ENCODE results near the gene GSTA4. TPM values are rescaled to one million over a fixed set of nuclear protein-coding genes. Genes with fewer than 3 reads are reported as not detected.

The GSTA4 gene
- total and polyA plus RNA-seq, 2 of the 13 experiments (the other 11 are each of a cell fraction or from before 2014, with no cell fraction given): 34.1 to 53.6 TPM

DNA sequence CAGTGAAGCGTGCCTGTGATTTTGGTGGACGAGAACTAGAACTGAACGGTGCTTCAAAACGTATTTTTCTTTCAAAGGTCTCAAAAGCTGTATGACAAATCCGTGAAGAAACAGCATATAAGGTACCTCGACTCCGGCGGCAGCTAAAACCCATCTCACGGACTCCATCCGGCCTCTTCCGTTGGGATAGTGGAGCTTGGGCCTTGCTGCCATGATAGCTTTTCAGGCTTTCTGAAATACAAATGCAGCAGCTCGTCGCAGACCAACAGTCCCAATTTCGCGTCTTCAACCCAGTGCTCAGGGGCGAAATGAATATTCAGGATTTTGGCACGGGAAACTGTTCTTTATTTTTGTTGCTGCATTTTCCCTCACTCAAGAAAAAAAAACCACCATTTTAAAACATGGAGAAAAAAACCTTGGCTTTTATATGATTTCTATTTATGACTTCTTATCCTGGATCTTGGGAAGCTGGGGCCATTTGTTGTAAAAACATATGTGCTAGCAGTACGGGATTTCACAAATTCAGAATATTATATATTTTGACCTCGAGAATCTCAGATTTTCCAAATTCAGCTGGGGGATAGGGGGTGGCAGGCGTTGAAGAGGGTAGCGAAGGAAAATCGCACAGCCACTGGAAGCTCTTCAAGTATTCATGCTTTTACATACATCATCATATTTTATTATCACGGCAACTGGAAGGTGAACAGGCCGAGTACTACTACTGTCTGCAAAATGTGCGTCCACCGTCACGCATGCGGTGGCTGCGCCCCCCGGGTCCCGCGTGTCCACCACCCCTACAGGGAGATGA lies 849 bp downstream of the GSTA4 start (continued):
- TF ChIP-seq ZNF558 (CRISPR knock-in tag; IDR thresholded peaks at IDR 0.05; ENCODE audit: borderline replicate concordance) (no peak), ZNF44 (CRISPR knock-in tag; IDR thresholded peaks at IDR 0.05) (no peak), ZNF343 (CRISPR knock-in tag; IDR thresholded peaks at IDR 0.05) (no peak), ZNF3 (CRISPR knock-in tag; IDR thresholded peaks at IDR 0.05) (no peak), PAWR (CRISPR knock-in tag; IDR thresholded peaks at IDR 0.05; ENCODE audit: borderline replicate concordance) (no peak; the same call in 1 of the 2 replicates), ZFP36 (IDR thresholded peaks at IDR 0.05; ENCODE audit: borderline replicate concordance, low read depth, low read length, partially characterized antibody) (no peak), NFKBIZ (CRISPR knock-in tag; IDR thresholded peaks at IDR 0.05) (no peak), HDAC6 (IDR thresholded peaks at IDR 0.05; ENCODE audit: low read depth, low read length) (no peak), KAT7 (CRISPR knock-in tag; IDR thresholded peaks at IDR 0.05; ENCODE audit: borderline replicate concordance) (no peak), ZNF329 (CRISPR knock-in tag; IDR thresholded peaks at IDR 0.05; ENCODE audit: low read depth) (no peak), ZNF430 (CRISPR knock-in tag; IDR thresholded peaks at IDR 0.05) (no peak), SAP130 (CRISPR knock-in tag; IDR thresholded peaks at IDR 0.05; ENCODE audit: low read depth) (no peak; the same call in 1 of the 2 replicates), ZNF205 (CRISPR knock-in tag; IDR thresholded peaks at IDR 0.05) (no peak), ZNF441 (CRISPR knock-in tag; IDR thresholded peaks at IDR 0.05; ENCODE audit: borderline replicate concordance) (no peak)
- TF ChIP-seq, protein P1, sequence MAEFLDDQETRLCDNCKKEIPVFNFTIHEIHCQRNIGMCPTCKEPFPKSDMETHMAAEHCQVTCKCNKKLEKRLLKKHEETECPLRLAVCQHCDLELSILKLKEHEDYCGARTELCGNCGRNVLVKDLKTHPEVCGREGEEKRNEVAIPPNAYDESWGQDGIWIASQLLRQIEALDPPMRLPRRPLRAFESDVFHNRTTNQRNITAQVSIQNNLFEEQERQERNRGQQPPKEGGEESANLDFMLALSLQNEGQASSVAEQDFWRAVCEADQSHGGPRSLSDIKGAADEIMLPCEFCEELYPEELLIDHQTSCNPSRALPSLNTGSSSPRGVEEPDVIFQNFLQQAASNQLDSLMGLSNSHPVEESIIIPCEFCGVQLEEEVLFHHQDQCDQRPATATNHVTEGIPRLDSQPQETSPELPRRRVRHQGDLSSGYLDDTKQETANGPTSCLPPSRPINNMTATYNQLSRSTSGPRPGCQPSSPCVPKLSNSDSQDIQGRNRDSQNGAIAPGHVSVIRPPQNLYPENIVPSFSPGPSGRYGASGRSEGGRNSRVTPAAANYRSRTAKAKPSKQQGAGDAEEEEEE (CRISPR knock-in tag; IDR thresholded peaks at IDR 0.05; ENCODE audit: borderline replicate concordance): no peak
- TF ChIP-seq, protein P2, sequence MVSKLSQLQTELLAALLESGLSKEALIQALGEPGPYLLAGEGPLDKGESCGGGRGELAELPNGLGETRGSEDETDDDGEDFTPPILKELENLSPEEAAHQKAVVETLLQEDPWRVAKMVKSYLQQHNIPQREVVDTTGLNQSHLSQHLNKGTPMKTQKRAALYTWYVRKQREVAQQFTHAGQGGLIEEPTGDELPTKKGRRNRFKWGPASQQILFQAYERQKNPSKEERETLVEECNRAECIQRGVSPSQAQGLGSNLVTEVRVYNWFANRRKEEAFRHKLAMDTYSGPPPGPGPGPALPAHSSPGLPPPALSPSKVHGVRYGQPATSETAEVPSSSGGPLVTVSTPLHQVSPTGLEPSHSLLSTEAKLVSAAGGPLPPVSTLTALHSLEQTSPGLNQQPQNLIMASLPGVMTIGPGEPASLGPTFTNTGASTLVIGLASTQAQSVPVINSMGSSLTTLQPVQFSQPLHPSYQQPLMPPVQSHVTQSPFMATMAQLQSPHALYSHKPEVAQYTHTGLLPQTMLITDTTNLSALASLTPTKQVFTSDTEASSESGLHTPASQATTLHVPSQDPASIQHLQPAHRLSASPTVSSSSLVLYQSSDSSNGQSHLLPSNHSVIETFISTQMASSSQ (IDR thresholded peaks at IDR 0.05; ENCODE audit: low read depth): no peak
- TF ChIP-seq, protein P2 (CRISPR knock-in tag; IDR thresholded peaks at IDR 0.05; ENCODE audit: borderline replicate concordance): no peak
- TF ChIP-seq, protein P3, sequence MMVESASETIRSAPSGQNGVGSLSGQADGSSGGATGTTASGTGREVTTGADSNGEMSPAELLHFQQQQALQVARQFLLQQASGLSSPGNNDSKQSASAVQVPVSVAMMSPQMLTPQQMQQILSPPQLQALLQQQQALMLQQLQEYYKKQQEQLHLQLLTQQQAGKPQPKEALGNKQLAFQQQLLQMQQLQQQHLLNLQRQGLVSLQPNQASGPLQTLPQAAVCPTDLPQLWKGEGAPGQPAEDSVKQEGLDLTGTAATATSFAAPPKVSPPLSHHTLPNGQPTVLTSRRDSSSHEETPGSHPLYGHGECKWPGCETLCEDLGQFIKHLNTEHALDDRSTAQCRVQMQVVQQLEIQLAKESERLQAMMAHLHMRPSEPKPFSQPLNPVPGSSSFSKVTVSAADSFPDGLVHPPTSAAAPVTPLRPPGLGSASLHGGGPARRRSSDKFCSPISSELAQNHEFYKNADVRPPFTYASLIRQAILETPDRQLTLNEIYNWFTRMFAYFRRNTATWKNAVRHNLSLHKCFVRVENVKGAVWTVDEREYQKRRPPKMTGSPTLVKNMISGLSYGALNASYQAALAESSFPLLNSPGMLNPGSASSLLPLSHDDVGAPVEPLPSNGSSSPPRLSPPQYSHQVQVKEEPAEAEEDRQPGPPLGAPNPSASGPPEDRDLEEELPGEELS (CRISPR knock-in tag; IDR thresholded peaks at IDR 0.05): no peak
- TF ChIP-seq, protein P4, sequence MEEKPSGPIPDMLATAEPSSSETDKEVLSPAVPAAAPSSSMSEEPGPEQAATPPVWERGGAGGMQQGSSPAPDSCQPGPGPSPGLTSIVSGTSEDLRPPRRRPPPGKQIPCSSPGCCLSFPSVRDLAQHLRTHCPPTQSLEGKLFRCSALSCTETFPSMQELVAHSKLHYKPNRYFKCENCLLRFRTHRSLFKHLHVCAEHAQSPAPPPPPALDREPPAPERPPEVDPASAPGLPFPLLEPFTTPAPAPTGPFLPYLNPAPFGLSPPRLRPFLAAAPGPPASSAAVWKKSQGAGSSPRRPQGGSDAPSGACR (CRISPR knock-in tag; IDR thresholded peaks at IDR 0.05): no peak
